Lung (tissue), 12 donors: Measurements from ENCODE around the gene ITGA3. TPM values are rescaled to one million over a fixed set of nuclear protein-coding genes. Genes with fewer than 3 reads are reported as not detected.

Source experiments
- ATAC-seq: fragments of 200-7000 bp; cut with Tn5 transposase; one replicate; pipeline ENCODE4 v1.9.1; 2020; ENCODE audit warnings: moderate number of reproducible peaks; ENCODE audit not compliant: insufficient read depth, low FRiP score
- DNase-seq, 3 donors: peaks; one replicate each; pipeline ENCODE4 v3.0.0-alpha.2; 2013 to 2017
- H3K27ac ChIP-seq, 2 donors: one replicate each; pipeline ENCODE4 v1.5.1; 2013; ENCODE audit warnings: mild to moderate bottlenecking in 2 of 2, moderate library complexity in 2 of 2, control low read depth in 1 of 2, inconsistent platforms in 1 of 2, low read depth in 1 of 2, low read length in 1 of 2
- H3K27me3 ChIP-seq, 3 donors: one replicate each; pipeline ENCODE4 v1.5.1; 2013; ENCODE audit warnings: low read length in 2 of 3; ENCODE audit not compliant: control insufficient read depth in 3 of 3, insufficient read depth in 3 of 3
- H3K36me3 ChIP-seq, 4 donors: one replicate each; pipeline ENCODE4 v1.5.1; 2013; ENCODE audit warnings: low read length in 4 of 4, mild to moderate bottlenecking in 1 of 4, moderate library complexity in 1 of 4; ENCODE audit not compliant: control insufficient read depth in 4 of 4, insufficient read depth in 4 of 4
- H3K4me1 ChIP-seq, 5 donors: one replicate each; pipeline ENCODE4 v1.5.1; 2013; ENCODE audit warnings: low read length in 5 of 5, mild to moderate bottlenecking in 2 of 5, moderate library complexity in 1 of 5; ENCODE audit not compliant: control insufficient read depth in 5 of 5, insufficient read depth in 5 of 5
- H3K4me3 ChIP-seq: one replicate; pipeline ENCODE4 v1.5.1; 2013; ENCODE audit warnings: mild to moderate bottlenecking, control low read depth, moderate library complexity
- H3K9ac ChIP-seq, 2 donors: one replicate each; pipeline ENCODE4 v1.5.1; 2013; ENCODE audit warnings: low read length in 2 of 2, control low read depth in 1 of 2; ENCODE audit not compliant: insufficient read depth in 1 of 2
- H3K9me3 ChIP-seq, 4 donors: one replicate each; pipeline ENCODE4 v1.5.1; 2013; ENCODE audit warnings: low read length in 3 of 4, mild to moderate bottlenecking in 1 of 4, moderate library complexity in 1 of 4; ENCODE audit not compliant: control insufficient read depth in 4 of 4, insufficient read depth in 3 of 4
- WGBS, 2 donors: extraction: QIAGEN DNeasy Blood & Tissue Kit; methylation state at CpG; one replicate each; pipeline ENCODE4 v1.1.7; 2013; 5-methylcytosine and 5-hydroxymethylcytosine counted together
- polyA plus RNA-seq, 2 donors: library from polyadenylated mRNA; stranded (reverse); fragments of 200-250 nt; gene quantifications; one replicate each; pipeline ENCODE4 v1.2.1, GENCODE V29; 2013
- total RNA-seq, 2 donors: library from RNA; depleted of rRNA in 1 of 2; stranded (reverse); fragments of >200 nt in 1 of 2; gene quantifications; one replicate each; pipeline ENCODE4 v1.2.1, GENCODE V29; 2014 to 2021
- TF ChIP-seq, protein P1 (sequence below): IDR thresholded peaks from 2 replicates; pipeline ENCODE4 v1.5.1; 2012; ENCODE audit warnings: mild to moderate bottlenecking; ENCODE audit errors: control extremely low read depth, extremely low read depth
- donor health status: control.
- donor health status: control.
- donor health status: Bipolar disorder and iron deficiency.
- donor health status: healthy.
- donor health status: DM: yes; HTN: yes; CAD: no.

Gene ITGA3
- total and polyA plus RNA-seq, 4 donors: 83.9 to 204 (median 133) TPM

DNA sequence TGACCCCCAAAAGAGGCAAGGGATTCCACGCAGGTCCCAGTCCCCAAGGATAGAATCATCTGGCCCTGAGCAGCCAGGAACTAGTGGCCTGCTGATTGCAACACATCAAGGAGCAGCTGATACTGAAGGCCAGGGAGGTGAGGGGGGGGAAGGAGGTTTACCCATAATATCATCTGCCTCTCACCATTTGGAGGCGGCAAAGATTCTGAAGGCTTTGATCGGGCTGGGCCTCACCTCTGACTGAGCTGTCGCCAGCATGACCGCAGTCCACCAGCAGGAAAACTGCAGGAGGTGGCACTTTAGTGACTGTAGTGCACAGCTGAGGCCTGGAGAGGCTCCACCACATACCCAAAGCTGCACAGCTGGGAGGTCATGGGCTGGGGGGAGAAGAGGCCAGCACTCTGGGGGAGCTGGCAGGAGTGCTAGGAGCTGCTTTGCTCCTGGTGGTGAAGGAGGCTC lies 20.5 kb upstream of the ITGA3 start:
- no peaks in the 10 kb centered on the region for H3K36me3 ChIP-seq
- peaks cover 0 to 53% (median 35%) of the 10 kb centered on the region in 5 donors for H3K4me1 ChIP-seq
- TF ChIP-seq, protein P1, sequence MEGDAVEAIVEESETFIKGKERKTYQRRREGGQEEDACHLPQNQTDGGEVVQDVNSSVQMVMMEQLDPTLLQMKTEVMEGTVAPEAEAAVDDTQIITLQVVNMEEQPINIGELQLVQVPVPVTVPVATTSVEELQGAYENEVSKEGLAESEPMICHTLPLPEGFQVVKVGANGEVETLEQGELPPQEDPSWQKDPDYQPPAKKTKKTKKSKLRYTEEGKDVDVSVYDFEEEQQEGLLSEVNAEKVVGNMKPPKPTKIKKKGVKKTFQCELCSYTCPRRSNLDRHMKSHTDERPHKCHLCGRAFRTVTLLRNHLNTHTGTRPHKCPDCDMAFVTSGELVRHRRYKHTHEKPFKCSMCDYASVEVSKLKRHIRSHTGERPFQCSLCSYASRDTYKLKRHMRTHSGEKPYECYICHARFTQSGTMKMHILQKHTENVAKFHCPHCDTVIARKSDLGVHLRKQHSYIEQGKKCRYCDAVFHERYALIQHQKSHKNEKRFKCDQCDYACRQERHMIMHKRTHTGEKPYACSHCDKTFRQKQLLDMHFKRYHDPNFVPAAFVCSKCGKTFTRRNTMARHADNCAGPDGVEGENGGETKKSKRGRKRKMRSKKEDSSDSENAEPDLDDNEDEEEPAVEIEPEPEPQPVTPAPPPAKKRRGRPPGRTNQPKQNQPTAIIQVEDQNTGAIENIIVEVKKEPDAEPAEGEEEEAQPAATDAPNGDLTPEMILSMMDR: no peak
- WGBS, 2 donors: 64 to 69% methylated on average over 5 of the region's 5 CpGs
- H3K4me3 ChIP-seq: no peak overlapping the region
- peak; percentile 62 to 68 (median 63) for DNase-seq
- no peaks in the 10 kb centered on the region for H3K9me3 ChIP-seq
- no peak overlapping the region for H3K9ac ChIP-seq
- H3K27ac ChIP-seq: peak overlapping the region in 1 of 2 donors; percentile 88
- ATAC-seq: no peak
- no peaks in the 10 kb centered on the region for H3K27me3 ChIP-seq

DNA sequence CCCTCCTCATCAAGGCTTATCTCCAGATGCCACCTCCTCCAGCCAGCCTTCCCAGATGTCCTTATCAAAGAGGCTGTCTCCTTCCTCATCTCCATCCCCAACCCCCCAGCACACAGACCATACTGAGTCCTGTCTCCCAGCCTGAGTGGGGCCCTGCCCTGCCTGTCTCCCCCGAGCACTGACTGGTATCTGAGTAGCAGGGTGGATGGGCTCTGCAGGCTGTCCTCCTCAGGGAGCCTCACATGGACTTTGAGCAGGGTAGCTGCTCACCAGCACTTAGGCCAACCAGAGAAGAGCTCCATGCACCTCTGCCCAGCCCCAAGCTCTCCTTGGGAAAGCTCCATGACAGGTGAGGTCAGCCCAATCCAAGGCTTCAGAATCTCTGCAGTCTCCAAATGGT lies 20.0 kb upstream of the ITGA3 start:
- H3K9ac ChIP-seq: no peak overlapping the region
- DNase-seq (no peak), ATAC-seq (no peak)
- peaks cover 0 to 53% (median 35%) of the 10 kb centered on the region in 5 donors for H3K4me1 ChIP-seq
- H3K36me3 ChIP-seq: no peaks in the 10 kb centered on the region
- H3K9me3 ChIP-seq: no peaks in the 10 kb centered on the region
- 83 to 93% methylated on average over 1 of the region's 1 CpG for WGBS, 2 donors
- no peak overlapping the region for H3K4me3 ChIP-seq
- TF ChIP-seq, protein P1: no peak
- H3K27me3 ChIP-seq: no peaks in the 10 kb centered on the region
- peak overlapping the region in 1 of 2 donors; percentile 88 for H3K27ac ChIP-seq

DNA sequence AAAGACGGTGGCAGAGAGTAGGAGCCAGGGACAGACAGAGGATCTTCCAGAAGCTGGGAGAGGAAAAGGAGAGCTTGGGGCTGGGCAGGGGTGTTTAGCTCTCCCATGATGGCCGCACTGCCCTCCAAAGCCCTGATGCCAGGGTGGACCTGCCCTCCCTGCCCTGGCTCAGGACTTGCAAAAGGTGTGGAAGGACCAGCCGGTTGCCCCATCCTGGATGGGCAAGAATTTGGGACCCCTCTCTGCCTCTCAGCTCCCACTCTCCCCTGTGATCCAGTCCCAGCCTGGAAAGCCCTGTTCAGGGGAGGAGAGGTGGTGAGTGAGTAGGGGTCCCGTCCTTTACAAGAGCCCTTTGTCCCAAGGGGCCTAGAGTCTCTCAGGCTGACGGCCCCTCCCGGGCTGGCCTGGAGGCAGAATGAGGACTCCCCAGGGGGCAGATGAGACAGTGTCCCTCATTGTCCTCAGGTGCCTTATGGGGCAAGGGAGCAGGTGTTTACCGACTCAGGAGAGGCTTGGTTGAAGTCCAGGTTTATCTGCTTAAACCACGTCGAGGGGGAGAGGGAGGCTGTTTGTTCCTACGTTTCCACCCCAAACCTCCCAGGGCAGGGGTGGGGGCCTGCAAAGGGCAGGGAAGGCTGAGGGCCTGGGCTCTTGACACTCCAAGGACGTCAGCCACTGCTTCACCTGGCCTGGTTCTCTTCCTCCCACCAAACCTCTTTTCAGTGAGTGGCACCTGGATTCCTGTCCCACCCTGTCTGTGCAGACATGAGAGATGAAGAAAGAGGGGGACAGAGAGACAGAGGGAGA lies 19.3 kb upstream of the ITGA3 start:
- ATAC-seq: no peak
- DNase-seq: peak in 1 of 3 donors; percentile 49
- 58 to 71% methylated on average over 11 of the region's 11 CpGs for WGBS, 2 donors

More for the DNA sequence above, 19.3 kb upstream of the ITGA3 start:
- H3K9ac ChIP-seq: no peak overlapping the region
- no peaks in the 10 kb centered on the region for H3K9me3 ChIP-seq
- H3K4me1 ChIP-seq: peaks cover 0 to 53% (median 35%) of the 10 kb centered on the region in 5 donors
- no peak overlapping the region for H3K4me3 ChIP-seq
- H3K27me3 ChIP-seq: no peaks in the 10 kb centered on the region
- no peaks in the 10 kb centered on the region for H3K36me3 ChIP-seq
- H3K27ac ChIP-seq: peak overlapping the region in 1 of 2 donors; percentile 88
- TF ChIP-seq, protein P1: no peak
